GM19467 (cell line): ENCODE results near the gene MRPL23.

Experiments
- ATAC-seq: cut with Tn5 transposase; IDR thresholded peaks from one replicate; pipeline ENCODE4 v1.9.1; 2021; ENCODE audit warnings: mild to moderate bottlenecking, moderate library complexity; ENCODE audit not compliant: unreplicated experiment

The MRPL23 gene

DNA sequence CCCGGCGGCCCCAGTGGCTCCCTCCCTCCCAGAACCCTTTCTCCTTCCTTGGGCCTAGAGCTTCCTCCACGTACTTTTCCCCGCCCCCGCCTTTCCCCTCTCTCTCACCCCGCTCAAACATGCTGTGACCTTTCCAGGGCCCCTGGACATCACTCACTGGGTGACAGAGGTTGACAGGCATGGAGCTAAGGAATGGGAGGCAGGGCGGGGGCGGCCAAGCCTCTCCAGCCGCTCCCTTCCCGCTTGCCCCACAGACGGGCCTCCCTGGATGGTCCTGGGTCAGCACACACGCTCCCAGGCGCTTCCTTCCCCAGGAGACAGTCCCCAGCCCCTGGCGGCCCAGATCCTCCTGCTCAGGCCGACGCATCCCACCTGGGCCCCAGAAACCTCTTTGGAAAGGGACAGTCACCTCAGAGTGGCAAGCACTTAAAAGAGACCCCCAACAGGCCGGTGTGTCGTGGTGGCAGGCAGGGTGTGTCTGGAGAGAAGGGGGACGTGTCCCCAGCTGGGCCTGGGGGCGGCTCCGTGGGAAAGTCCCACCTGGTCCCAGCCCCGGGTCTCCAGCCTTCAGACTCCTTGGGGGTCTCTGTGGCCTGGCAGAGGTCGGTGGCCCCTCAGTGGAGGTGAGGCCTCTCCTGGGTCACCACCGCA lies 41.7 kb downstream of the MRPL23 start:
- no peak for ATAC-seq

- no peak for ATAC-seq
Observed at GRCh38 chr11:1989953-1990352, 42.8 kb downstream of the MRPL23 start.

GRCh38 chr11:1990872-1991578 lies 43.9 kb downstream of the MRPL23 start:
- ATAC-seq = no peak

DNA sequence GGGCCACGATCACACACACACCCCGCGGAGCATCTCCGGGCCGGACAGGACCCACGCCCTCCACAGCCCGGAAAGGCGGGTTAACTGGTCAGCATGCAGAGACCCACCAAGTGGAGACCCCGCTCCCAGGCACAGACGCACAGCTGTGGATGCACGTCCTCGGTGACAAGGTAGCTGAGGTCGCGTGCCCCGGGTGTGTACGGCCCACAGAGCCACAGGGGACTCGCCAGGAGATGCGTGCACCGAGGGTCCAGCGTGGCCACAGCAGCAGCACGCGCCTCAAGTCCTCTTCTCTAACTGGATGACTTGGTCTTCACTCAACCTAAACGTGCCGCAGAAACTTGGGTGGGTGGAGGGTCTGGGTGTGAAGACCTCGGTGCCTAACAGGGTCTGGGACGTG lies 45.0 kb downstream of the MRPL23 start:
- no peak for ATAC-seq

DNA sequence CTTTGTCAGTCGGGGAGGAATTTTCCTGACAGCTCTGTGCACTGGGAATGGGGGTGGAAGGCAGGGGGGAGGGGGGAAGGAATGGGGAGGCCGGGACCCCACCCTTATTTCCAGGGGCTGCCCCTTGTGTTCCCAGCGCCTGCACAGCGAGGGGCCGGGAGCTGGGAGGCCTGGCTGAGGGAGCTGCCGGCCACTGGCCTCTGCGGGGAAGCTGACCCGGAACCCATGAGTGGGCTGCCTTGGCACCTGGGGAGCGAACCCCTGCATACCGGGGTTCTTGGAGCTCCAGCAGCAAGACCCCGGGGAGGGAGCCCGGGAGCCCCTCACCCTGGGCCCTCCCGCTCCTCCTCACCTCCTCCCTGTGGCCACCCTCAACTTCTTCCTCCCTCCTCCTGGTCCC lies 47.0 kb downstream of the MRPL23 start:
- ATAC-seq = no peak

GRCh38 chr11:1997755-1998154 lies 50.6 kb downstream of the MRPL23 start, which contains the start of gene H19:
Gene H19 (minus strand): TSS chr11:1997842.
- ATAC-seq = no peak

DNA sequence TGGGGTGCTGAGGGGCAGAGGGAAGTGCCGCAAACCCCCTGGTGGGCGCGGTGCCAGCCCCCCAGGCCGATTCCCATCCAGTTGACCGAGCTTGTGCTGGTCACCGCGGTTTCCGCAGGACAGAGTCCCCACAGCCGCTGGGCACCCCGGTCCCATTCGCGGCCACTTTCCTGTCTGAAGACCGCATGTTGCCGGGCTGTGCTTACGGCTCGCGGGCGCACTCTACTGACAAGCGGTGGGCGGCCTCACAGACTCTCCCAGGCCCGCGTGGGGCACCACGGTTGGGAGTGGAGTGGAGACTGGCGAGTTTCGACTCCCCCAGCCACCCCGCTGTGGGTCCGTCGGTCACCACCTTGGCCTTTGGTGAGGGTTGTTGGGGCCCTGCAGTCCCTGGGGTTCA lies 51.2 kb downstream of the MRPL23 start:
- no peak for ATAC-seq

- ATAC-seq = no peak
Observed at GRCh38 chr11:1998861-1999260, 51.7 kb downstream of the MRPL23 start.

- ATAC-seq = no peak
Observed at GRCh38 chr11:2002042-2002776, 55.1 kb downstream of the MRPL23 start.

- no peak for ATAC-seq
Observed at GRCh38 chr11:2002807-2003206, 55.7 kb downstream of the MRPL23 start.

DNA sequence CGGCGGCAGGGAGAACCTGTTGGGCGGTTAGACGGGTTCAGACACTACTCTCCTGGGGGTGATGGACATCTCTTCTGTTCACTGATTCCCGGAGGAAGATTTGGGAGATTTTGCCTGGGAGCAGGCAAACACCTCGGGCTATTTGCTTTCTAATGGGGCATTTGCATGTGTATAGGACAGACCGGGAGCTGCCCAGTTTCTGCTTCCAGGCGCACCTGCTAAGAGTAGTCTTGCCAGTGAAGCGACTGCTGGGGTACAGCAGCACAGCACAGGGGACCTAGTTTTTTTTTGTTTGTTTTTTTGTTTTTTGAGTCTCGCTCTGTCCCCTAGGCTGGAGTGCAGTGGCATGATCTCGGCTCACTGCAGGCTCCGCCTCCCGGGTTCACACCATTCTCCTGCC lies 57.3 kb downstream of the MRPL23 start:
- no peak for ATAC-seq
